Measurements from ENCODE around the gene OLAH.
A peak's percentile ranks its signal among the peaks of the same experiment; 100 is the strongest.

OLAH gene

DNA sequence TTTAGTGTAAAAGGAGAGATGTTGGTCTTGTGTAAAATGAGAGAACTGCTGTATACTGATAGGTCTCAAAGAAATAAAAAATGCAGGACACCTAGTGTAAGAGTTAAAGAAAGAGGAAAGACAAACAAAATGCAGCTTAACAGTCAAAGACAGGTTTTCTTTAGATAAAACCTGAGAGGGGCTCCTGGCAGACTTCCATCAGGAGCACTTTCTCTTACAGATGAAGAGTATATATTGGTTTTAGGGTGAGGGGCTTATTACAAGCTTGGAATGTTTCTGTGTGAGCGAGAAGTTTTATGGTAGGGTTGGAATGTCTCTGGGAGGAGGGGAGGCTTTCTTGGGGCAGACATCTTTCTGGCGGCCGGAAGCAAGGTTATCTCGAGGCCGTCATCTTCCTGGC is 28.6 kb downstream of the OLAH start:
- no peak for DNase-seq

DNA sequence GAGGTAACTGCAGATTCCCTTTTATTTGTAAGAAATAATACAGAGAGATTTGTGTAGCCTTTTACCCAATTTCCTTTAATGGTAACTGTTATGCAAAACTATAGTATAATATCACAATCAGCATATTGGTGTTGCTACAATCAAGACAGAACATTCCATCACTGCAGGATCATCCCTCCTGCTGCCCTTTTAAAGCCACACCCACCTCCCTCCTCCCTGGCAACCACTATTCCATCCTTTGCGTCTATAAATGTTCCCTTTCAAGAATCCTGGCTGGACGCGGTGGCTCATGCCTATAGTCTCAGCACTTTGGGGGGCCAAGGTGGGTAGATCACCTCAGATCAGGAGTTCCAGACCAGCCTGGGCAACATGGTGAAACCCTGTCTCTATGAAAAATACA is 31.7 kb downstream of the OLAH start:
- no peak for DNase-seq

DNA sequence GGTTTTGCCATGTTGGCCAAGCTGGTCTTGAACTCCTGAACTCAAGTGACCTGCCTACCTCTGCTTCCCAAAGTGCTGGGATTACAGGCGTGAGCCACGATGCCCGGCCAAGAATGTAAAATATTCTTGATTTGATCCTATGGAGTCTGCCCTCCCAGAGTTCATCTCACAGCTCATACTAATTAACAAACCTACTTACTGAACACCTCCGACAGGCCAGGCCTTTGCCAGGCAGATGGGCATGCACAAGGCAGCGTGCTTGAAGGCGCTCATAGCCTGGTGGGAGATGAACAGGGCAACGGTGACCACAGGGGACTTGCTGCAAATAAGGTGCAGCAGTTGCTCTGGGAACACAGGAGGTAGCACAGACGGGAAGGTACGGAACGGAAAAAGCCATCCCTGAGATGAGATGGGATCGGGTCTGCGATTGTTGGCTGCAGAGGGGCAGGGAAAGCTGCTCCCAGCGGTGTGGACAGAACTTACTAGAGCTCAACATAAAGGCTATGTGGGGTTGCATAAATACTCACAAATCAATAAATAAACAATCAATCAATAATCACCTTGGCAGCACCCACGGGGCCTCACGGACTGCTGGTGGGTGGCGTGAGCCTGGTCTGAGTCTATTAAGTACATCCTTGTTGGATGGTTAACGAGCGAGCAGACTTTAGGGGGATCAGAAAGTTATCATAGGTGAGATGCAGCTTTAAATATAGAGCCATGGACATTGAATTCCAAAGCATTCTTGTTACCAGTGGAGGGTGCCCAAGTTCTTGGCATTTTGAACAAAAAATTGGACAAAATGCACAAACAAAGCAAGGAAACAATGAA is 40.1 kb downstream of the OLAH start:
- no peak for DNase-seq

DNA sequence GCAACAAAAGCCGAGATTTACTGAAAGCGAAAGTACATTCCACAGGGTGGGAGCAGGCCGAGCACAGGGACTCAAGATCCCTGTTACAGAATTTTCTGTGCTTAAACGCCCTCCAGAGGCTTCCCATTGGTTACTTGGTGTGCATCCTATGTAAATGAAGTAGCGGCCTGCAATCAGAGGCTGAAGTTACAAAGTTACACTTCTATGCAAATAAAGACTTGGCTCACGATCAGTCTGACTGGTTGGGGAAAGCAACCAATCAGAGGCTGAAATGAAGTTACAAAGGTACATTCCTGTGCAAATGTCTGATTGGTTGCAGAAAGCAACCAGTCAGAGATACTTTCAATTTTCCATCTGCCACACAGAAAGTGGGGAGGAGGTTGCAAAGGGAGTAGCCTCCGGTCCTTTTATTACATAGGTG is 40.8 kb downstream of the OLAH start:
- DNase-seq = no peak

DNA sequence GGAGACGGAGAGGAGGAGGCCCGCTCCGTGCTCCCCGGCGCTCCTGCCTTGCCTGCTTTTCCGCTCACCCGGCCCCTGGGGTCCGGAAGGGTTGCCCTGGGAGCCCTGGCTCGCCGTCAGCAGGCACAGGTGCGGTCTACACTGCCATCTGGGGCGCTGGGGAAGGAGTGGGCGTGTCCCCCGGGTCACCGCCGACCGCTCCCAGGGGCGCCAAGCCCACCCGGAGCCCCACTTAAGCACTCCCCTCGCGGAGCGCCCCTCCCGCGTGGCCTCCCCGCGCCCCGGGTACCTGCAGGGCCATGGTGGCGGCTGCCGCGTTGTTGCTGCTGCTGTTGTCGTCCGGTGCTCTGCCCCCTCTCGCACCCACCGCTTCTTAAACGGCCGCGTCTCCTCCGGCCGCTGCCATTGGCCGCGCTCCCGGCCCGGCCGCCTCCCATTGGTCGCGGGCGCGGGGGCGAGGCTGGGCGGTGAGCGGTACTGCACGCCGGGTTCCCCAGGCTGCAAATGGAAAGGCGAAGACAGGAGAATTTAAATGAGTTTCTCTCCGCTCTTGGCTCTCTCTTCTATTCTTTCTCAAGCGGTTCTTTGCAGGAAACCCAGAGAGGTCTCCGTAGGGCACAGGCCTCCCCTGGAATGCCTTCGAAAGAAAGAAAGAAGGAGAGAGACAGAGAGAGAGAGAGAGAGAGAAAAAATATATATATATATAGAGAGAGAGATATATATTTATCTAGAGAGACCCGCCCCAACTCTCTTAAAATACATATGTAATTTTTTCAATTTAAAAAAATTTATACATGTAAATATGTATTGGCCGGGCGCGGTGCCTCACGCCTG is 44.9 kb downstream of the OLAH start, which contains the start of gene ACBD7:
ACBD7 (minus strand) TSS at position 349 of the 834 bp plus-strand sequence; CDS start at position 301, 48 bp downstream.
- DNase-seq = peak; percentile 70

DNA sequence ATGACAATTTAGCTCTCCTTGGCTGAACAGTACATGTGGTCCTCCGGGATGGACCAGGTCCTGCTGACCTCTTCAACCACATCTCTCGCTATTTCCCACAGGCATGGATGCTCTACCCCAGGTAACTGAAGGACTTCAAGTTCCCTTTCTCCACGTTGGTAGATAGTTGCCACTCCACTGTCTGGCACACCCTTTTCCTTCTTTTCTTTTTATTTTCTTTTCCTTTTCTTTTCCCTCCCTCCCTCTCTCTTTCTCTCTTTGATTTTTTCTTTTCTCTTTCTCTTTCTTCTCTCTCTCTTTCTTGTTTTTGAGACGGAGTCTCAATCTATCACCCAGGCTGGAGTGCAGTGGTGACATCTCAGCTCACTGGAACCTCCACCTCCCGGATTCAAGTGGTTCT is 47.7 kb downstream of the OLAH start:
- no peak for DNase-seq

DNA sequence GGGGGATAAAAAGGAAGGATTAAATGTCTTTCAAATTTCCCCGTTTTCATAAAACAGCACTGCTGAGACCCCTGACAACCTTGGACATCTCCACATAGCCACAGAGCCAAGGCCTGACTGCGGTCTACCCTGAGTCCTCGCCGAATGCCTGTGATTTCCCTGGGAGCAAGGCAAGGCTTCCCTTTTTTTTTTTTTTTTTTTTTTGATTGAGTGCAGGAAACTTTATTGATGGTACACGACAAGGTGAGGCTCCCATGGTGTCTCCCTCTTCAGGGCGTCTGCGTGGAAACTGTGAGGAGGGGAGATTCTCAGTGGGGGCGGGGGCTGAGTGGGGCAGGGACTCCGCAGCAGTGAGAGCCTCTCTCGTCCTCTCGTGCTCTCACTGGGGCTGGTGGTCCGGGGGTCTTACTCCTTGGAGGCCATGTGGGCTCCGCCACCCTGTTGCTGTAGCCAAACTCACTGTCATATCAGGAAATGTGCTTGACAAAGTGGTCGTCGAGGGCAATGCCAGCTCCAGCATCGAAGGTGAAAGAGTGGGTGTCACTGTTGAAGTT is 49.2 kb downstream of the OLAH start:
- DNase-seq = no peak

DNA sequence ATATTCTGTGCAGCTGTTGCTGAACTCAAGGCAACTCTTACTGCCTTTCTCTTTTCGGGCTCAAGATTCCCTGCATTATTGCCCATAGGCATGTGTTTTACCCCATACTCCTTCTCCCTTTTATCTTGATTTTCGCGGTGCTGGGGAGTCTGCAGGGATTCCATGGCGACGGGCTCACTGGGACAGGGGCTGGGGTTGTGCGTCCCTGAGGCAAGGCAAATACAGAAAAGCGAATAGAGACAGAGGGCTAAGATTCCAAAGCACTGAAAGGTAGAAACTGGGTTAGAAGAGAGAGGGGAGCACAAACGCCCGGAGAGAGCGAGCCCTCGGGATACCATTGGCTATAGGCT is 52.9 kb downstream of the OLAH start:
- DNase-seq = no peak

DNA sequence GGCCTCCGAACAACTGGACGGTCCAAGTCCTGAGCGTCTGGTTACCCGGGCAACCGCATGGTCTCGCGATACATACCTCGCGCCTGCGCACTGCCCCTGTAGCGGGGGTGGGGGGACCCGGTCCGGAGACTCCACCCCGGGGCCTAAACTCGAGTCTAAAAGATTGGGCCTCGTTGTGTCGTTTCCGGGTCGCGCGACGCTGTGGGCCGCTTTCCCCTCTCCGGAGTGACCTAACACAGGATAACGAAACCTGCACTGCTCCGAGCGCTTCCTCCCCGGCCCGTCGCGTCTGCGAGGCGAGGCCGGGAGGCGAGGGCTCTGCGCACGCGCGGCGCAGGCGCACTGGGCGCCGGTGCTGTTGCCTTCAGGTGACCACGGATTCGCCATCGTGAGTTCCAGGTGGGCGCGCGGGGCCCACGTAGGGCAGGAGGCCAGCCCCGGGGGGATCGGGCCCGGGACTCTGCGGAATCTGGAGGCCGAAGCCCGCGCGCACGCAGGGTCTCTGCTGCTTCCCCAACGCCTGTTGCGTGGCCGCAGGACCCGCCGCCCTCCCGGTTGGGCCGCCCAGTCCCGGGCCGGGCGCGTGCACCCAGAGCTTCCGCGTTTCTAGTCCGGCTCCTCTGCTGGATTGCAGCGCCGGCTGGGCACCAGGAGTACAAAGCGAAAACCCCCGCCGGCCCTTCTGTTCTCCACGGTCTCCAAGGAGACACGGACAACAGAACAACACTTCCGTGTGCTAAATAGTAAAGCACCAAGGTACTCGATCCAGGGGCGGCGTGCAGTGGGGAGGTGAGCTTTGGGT is 53.5 kb downstream of the OLAH start, which contains the start of gene RPP38:
RPP38 (plus strand) TSS at position 345 of the 802 bp plus-strand sequence. CDS start 5,960 bp downstream, outside the sequence.
- peak; percentile 97 for DNase-seq

DNA sequence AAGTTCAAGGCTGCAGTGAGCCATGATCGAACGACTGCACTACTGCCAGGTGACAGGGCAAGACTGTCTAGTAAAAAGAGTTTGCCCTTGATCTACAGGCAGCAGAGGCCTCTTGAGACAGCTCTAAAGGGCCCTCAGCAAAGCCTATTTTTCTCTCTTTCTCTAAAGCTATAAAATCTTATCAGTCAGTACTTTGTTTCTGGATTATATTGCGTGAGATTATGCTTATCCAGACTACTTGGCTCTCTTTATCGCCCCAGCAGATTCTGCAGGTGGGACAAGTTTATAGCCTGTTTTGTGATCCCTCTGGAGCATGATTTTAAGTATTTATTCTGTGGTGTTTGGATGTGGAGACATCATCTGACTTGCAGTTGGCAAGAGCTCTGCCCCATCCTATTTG is 56.1 kb downstream of the OLAH start:
- DNase-seq = no peak

DNA sequence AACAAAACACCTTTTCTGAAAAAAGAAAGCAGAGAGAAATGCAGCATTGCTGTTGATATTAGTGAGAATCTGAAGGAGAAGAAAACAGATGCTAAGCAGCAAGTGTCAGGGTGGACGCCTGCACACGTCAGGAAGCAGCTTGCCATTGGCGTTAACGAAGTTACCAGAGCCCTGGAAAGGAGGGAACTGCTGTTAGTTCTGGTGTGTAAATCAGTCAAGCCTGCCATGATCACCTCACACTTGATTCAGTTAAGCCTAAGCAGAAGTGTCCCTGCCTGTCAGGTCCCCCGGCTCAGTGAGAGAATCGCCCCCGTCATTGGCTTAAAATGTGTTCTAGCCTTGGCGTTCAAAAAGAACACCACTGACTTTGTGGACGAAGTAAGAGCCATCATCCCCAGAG is 59.8 kb downstream of the OLAH start:
- no peak for DNase-seq

DNA sequence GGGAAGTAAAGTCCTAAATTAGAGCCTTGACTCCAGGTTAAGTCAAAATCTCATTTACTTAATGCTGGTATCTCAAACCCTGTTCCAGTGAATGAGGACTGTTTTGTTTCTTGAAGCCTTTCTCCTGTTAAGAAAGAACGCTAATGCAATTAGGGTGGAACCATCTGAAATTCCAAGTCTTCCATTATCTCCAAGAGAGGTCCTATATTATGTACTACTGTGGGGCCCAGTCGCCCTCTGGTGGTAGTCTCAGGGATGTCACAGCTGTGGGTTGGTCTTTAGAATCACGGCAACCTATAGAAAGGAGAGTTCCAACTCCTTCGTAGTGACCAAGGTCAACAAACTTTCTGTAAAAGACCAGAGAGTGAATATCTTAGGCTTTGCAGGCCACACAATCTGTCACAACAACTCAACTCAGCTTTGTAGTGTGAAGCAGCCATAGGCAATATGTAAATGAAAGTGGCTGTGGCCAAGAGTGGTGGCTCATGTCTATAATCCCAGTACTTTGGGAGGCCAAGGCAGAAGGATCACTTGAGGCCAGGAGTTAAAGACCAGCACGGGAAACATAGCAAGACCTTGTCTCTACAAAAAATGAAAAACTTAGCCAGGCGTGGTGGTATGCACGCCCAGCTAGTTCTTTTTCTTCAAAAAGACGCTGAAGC is 62.7 kb downstream of the OLAH start:
- peak; percentile 52 for DNase-seq

DNA sequence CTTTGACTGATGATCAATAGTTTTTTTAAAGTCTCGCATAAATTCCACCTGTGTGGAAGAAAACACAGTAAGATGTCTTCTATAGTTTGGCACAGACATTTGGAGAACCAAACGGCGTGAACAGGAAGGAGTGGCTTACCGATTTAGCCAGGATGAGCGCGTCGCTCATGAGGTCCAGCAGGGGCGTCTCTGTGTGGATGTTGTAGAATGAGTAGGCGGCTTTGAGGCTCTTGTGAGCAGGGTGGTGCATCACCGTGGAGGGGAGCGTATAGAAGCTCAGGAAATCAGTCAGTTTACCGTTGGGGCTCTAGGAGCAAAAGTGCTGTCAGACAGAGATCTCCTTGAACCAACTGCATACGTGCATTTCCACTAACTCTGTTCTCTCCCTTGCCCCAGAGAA is 68.9 kb downstream of the OLAH start:
- DNase-seq = no peak

DNA sequence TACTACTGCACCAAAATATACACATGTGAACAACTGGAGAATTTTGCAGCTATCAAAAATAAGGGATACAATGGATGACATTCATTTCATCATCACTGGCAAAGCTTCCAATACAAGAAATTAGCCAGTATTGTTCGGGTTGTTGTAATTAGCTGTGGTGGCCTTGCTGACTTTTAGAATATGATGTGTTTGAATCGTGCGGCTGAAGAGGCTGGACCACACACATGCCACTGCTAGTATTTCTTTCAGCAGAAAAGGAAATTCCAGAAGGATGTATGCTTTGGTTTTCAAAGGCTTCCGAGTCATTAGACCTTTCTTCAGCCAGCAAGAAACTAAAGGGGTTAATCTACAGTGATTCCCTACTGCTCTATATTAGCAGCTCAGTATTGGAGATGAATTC is 70.0 kb downstream of the OLAH start:
- DNase-seq = no peak

DNA sequence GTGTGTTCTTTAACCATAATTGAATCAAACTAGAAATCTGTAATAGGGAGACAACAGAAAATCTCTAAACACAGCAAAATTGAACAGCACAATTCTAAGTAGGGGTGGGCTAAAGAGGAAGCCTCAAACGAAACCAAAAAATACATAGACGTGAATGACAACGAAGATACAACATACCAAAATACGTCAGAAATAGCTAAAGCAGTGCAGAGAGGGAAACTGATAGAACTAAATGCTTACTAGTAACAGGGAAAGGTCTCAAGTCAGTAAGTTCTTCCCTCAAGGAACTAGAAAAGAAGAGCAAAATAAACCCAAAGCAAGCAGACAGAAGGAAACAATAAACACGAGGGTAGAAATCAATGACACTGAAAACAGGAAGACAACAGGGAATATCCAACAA is 72.5 kb downstream of the OLAH start:
- DNase-seq = no peak

DNA sequence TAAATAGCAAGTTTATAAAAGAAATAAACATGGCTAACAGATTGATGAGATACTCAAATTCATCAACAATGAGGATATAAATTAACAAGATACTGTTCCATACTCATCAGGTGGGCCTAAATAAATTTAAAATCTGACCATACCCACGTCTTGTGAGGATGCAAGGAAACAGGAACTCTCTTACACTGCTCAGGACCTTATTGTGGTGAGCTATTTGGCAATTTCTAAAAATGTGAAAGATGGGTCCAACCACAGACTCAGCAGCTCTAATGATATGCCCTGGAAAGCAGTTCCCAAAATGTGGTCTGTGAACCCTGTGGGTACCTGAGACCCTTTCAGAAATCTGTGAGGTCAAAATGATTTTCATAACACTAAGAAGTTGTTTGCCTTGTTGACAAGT is 74.9 kb downstream of the OLAH start:
- DNase-seq = no peak

DNA sequence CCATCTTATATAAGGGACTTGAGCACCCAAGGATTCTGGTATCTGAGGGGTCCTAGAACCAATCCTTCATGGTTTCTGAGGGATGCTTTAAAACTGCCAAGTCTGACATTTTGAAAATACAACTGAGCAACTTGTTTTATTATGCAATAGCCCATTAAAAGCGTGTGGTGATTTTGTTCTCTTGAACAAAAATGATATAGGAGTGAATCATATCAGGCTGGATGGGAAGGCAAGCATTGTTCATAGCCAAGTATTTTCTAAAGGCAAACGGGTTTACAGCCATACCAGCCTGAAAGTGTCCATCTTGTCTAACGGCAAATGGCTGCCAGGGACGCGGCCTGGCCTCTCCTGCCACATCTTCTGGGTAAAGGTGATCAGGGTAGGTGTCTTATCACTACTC is 76.8 kb downstream of the OLAH start:
- DNase-seq = no peak

DNA sequence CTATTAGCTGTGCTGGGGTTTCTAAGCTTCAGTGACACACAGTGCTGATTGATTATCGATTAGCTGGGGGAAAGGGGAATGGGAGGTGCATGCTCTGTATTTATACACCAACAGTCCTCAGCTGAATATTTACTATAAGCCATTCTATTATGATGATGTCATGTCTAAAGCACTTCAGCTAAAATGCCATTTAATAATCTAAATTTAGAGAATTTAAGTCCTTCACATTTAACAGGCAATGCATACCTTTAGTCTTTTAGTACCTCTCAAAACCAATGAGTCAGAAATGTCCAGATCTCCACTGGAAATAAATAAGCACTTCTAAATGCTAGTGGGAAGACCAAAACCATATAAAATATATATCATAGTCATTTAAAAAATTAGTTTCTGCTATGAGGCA is 78.0 kb downstream of the OLAH start:
- no peak for DNase-seq

DNA sequence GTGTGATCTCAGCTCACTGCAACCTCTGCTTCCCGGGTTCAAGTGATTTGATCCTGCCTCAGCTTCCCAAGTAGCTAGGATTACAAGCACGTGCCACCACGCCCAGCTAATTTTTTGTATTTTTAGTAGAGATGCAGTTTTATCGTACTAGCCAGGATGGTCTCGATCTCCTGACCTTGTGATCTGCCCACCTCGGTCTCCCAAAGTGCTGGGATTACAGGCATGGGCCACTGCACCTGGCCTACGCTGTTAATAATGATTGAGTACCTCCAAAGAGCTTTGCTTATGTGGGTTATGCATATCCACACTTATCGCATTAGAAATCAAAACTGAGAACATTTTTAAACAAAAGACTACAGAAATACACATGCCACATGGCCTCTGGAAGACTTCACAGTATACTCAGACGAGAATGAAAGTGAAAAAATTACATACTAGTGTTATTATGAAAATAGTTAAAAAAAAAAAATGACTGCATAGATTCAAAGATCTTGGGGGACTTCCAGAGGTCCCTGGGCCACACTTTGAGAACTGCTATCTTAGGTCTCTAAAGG is 78.8 kb downstream of the OLAH start:
- DNase-seq = no peak
